ENCODE data around the gene GBX1.

The GBX1 gene

DNA sequence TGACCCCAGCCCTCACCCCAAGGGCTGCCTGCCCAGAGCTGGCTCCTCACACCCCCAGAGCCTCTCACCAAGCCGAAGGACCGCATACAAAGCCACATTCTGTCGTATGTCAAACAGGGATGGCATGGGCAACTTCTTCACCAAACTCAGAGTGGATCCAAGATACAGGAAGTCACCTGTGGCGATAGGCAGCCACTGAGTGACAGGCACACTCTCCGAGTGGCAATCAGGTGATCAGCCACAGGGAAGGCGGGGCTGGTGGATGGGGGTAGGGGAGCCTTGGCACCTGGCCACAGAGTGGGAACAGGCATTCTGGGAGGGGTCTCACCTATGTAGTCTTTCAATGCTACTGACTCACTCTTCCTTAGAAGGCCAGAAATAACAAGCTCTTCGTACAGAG lies 26.7 kb upstream of the GBX1 start:
- DNase-seq (ENCODE audit: low read depth), result no peak
- H3K4me3 ChIP-seq (replicated peaks; ENCODE audit: low read depth, low read length), result no peak overlapping the region
- TF ChIP-seq, protein P1, sequence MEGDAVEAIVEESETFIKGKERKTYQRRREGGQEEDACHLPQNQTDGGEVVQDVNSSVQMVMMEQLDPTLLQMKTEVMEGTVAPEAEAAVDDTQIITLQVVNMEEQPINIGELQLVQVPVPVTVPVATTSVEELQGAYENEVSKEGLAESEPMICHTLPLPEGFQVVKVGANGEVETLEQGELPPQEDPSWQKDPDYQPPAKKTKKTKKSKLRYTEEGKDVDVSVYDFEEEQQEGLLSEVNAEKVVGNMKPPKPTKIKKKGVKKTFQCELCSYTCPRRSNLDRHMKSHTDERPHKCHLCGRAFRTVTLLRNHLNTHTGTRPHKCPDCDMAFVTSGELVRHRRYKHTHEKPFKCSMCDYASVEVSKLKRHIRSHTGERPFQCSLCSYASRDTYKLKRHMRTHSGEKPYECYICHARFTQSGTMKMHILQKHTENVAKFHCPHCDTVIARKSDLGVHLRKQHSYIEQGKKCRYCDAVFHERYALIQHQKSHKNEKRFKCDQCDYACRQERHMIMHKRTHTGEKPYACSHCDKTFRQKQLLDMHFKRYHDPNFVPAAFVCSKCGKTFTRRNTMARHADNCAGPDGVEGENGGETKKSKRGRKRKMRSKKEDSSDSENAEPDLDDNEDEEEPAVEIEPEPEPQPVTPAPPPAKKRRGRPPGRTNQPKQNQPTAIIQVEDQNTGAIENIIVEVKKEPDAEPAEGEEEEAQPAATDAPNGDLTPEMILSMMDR (IDR thresholded peaks at IDR 0.05; ENCODE audit: low read length, missing control alignments), result no peak

DNA sequence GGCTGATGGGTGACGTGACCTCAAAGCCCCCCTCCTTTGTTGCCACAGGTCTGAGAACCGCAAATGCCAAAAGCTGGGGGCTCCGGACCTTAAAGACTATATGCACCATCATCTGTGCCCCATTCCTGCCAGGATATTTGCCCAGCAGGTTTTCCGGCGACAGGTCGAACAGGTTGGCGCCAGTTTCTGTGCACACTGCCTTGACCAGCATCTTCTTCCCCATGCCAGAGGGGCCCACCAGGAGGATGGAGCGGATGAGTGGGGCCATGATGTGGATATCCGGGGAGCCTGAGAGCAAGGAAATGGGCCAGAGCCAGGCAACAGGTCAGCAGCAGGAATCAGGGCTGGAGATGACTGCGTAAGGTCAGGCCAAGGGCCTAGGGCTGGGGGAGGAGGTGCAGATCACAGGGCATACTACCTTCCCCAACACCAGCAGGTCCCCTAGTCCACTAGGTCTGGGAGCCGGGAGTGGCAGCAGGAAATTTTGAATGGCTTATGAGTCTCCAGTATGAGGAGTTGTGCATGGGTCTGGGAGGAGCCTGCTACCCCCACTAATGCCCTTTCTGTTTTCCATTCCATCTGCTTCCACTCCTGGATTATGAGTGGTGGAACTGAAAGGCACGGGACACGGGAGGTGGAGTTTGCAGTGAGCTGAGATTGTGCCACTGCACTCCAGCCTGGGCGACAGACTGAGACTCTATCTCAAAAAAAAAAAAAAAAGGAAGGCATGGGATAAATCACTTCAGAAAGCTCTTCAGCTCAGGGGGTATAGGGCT lies 25.9 kb upstream of the GBX1 start:
- H3K4me3 ChIP-seq (replicated peaks; ENCODE audit: low read depth, low read length), result no peak overlapping the region
- TF ChIP-seq, protein P1 (IDR thresholded peaks at IDR 0.05; ENCODE audit: low read length, missing control alignments), result no peak
- no peak for DNase-seq (ENCODE audit: low read depth)

DNA sequence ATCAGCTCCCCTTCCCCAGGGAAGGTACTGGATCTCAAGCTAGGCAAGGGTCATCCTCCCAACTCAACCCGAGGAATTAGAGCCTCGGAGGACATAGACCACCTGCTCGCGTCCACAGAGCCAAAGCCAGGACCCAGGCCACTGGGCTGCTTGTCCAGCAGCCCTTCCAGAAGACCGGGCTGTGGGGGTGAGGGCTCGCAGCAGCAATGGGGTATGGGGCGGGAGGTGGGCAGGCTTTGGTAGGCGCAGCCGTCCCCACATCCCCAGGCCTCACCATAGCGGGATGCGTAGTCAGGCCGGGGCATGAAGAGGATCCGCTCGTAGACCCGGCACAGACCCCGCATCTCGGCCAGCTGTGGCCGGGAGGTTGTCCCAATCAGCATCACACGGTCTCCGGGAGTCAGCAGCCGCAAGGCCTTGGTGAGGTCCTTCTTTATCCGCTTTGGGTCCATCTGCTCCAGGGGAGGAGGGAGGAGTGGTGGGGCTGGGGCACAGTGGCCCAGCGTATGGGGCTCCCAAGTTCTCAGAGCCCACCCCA lies 24.6 kb upstream of the GBX1 start:
- DNase-seq (ENCODE audit: low read depth), result no peak
- TF ChIP-seq, protein P1 (IDR thresholded peaks at IDR 0.05; ENCODE audit: low read length, missing control alignments), result no peak
- H3K4me3 ChIP-seq (replicated peaks; ENCODE audit: low read depth, low read length), result no peak overlapping the region

DNA sequence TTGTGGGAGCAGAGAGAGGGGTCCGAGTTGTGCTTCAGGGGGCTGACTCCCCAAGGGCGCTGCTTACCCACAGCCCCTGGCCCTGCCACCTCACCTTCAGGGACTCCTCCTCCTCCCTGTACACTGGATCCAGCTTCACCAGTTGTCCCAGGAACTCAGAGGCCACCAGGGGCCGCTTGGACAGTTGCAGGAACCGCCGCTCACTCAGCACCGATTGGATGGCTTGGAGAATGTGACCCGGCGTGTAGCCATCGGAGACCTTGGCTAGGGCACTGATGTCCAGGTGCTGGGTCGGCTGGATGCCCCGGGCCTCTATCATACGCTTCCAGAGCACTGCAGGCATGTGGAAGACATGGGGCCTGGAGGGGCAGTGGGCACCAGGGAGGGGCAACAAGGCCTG lies 24.1 kb upstream of the GBX1 start:
- no peak overlapping the region for H3K4me3 ChIP-seq (replicated peaks; ENCODE audit: low read depth, low read length)
- DNase-seq (ENCODE audit: low read depth), result no peak
- TF ChIP-seq, protein P1 (IDR thresholded peaks at IDR 0.05; ENCODE audit: low read length, missing control alignments), result no peak

DNA sequence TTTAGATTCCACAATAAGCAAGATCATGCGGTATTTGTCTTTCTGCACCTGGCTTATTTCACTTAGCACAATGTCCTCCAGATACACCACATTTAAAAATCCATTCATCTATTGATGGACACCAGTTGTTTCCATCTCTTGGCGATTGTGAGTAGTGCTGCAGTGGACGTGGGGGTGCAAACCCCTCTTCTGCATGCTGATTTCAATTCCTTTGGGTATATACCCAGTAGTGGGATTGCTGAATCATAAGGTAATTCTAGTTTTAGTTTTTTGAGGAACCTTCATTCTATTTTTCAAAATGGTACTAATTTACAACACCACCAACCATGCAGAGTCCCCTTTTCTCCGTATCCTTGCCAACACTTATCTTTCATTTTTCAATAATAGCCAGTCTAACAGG lies 21.5 kb upstream of the GBX1 start:
- no peak overlapping the region for H3K4me3 ChIP-seq (replicated peaks; ENCODE audit: low read depth, low read length)
- TF ChIP-seq, protein P1 (IDR thresholded peaks at IDR 0.05; ENCODE audit: low read length, missing control alignments), result no peak
- no peak for DNase-seq (ENCODE audit: low read depth)

DNA sequence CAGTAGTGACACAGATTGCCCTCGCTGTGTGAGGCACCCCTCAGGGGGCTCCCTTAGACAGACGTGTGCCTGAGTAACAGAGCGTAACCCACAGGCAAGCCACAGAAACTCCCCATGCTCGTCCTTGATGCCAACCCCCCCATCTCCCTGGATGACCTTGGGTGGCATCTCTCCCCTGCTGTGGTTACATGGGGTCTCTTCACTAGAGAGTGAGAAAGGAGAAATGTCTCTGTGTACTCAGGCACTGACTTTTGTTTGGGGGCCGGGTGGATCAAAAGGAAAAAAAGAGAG lies 20.7 kb upstream of the GBX1 start:
- H3K4me3 ChIP-seq (replicated peaks; ENCODE audit: low read depth, low read length), result no peak overlapping the region
- TF ChIP-seq, protein P1 (IDR thresholded peaks at IDR 0.05; ENCODE audit: low read length, missing control alignments), result no peak
- no peak for DNase-seq (ENCODE audit: low read depth)
